IPS-NIHi7 (cell line): ENCODE data around the gene CAMK1G.
A peak's percentile ranks its signal among the peaks of the same experiment; 100 is the strongest.

Experiments used
- DNase-seq: peaks from one replicate; pipeline ENCODE4 v3.0.0; 2012; ENCODE audit warnings: mixed read lengths; ENCODE audit errors: extremely low spot score

The CAMK1G gene

GRCh38 chr1:209635850-209636249 is 52.3 kb downstream of the CAMK1G start:
- no peak for DNase-seq

GRCh38 chr1:209641832-209642172 is 58.3 kb downstream of the CAMK1G start:
- no peak for DNase-seq

DNA sequence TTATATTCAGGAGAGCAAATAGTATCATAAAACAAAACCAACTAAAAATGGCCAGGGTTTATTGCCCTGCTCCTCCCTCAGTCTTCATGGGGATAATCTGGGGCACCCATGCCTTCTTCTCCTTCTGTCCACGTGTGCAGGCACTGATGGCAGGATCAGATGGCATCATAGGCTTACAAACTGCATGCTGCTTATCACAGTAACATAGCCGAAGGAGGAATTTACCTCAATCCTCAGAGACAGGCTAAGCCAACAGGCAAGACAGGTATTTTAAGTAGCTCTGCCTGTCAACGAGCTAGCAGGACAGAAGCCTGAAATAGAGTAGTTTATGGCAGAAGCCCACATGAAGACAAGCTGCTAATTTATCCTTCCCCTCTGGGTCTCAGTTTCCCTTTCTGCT is 59.3 kb downstream of the CAMK1G start:
- no peak for DNase-seq

DNA sequence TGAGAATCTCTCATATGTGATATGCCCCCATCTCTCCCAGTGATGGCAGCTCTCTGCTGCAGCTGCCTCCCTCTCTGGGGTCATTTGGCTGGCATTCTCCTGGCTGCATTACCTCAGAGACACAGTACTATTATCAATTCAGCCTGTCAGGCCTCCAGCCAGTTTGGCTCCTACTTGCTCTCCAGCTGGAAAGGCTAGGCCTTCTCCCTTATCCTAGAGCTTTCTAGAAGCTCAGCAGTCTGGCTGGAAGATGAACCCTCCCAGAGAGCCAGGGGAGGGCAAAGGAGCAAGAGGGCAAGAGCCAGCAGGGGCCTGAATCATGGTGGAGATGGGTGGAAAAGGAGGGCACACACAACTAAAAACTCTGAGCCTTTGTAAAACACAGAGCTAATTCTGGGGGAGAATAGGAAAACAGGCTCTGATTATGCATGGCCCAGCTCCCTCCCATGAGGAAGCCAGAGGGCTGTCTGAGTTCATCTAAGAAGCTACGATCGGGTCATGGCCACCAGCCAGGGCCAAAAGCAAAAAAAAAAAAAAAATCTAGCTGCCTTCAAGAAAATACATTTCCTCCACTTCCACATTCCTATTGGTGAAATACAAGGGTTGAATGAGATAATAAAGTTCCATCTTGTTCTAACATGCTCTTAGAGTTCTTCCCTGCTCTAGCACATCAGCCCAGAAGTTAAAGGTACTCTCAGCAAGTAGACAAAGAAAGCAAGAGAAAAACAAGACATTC is 59.9 kb downstream of the CAMK1G start:
- no peak for DNase-seq

DNA sequence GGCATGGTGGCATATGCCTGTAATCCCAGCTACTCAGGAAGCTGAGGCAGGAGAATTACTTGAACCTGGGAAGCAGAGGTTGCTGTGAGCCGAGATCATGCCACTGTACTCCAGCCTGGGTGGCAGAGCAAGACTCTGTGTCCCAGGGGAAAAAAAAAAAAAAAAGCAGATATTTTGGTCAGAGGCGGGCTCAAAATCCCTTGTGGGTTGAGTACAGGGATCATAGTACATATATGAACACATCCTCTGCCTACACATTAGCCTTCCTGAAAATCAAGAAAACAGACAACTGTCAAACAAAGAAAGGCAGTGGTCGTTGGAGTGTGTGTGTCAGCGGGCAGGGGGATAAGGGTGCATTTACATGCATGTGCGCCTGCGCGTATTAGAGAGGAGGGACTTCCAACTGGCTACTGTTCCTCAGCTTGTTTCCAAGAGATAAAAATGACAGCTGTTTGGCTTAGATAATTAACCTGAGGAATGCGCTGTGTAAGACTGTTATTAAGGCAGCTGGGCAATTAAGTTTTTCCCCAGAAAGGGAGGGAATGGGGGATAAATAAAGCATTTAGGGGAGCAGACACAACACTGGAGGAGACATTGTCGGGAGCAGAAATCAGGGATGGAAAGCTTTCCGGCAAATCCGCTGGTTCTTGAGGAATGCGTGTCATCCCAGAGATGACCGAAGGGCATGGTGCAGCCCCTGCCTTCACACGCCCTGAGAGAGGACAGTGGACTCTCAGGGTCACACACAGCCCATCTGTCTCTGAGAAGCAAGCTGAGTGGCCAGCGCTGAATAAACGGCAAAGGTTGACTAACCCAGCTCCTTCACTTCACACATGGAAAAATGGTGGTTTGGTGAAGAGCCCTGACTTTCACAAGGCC is 62.3 kb downstream of the CAMK1G start:
- no peak for DNase-seq

- peak; percentile 51 for DNase-seq
These were observed 63.0 kb downstream of the CAMK1G start for GRCh38 chr1:209646558-209646957.

DNA sequence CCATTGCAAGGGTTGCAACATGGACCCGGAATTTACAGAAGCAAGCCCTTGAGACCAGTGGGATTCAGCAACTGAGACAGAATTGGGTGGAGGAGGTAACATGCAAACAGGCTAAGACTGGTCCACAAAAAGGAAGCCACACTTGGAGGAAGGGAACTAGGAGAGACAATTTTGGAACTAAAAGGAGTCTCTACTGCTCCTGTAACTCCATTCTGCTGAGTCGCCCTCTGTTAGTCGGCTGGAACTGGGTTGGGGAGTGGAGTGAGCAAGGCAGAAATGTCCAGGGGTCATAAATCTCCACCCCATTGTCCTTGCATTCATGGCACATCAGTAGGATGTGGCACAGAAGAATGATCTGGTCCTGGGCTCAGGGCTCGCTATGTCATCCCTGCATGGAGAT is 63.6 kb downstream of the CAMK1G start:
- no peak for DNase-seq

GRCh38 chr1:209648346-209648745 is 64.8 kb downstream of the CAMK1G start:
- DNase-seq = no peak

DNA sequence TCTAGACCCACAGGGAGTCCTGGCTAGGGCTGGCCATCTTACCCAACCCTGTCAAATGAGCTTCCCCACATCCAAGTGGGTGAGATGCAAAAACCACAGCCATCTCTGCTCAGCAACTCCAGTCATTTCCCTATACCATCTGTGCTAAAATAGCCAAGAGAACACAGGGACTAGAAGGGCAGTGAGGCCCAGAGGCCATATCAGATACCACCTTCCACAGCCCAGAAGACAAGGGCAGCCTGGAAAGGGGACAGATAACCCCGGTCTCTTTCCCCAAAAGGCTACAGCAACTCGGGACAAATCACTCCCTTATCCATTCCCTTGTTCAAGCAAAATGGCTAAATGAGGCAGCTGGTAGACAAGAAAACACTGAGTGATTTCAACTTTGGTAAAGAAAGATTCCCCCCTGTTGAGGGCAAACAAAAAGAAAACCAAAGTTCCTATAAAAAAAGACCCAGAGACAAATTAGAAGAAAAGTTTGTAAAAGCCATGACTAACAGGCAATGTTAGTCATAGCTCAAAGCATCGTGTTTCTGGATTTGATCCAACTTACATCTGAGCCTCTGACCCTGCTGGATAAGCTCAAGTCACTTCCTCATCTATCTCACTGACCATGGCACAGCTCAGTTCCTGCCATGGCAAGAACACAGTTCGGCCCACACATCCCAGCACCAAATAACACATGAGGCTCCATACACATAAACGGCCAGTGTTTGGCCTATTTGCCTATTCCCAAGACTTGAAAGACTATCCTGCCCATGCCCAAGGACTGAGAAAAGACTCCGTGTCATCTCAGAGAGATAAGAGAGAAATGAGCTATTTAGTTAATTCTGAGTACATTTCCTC is 65.6 kb downstream of the CAMK1G start:
- DNase-seq = no peak

GRCh38 chr1:209650454-209650853 is 66.9 kb downstream of the CAMK1G start:
- no peak for DNase-seq

- DNase-seq = peak; percentile 45
These were observed 67.6 kb downstream of the CAMK1G start for GRCh38 chr1:209651138-209651587.

DNA sequence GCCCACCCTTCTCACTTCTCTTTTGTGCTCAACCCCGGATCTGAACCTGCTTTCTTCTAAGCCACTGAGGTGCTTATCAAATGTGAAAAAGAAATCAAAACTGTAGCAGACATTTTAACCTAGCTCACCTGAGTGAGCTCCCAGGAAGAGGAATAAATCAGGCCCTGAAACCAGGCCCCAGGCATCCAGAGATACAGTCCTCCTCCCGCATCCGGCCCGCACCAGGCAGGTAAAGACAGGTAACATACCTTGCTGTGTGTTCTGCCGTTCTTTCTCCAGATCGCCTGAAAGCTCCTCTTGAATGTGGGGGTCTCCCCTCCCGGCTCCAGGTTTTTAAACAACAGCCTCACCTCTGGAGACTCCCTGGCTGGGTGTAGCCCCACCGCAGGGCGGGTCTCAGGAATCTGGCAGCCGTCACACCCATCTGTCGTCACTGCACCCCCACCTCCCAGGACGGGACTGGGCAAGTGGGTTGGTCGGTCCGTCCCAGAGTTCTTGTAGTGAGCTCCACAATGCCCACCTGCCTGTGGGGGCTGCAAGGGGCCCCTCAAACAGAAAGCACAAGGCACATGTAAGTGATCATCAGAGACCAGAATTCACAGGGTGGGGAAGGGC is 68.7 kb downstream of the CAMK1G start, which contains the start of gene LAMB3:
LAMB3 (minus strand) TSS at position 305 of the 615 bp plus-strand sequence. CDS start 1,481 bp downstream, outside the sequence.
- no peak for DNase-seq

- peak; percentile 89 for DNase-seq
These were observed 69.4 kb downstream of the CAMK1G start for GRCh38 chr1:209652873-209653401.

GRCh38 chr1:209653915-209654351 is 70.4 kb downstream of the CAMK1G start:
- DNase-seq = no peak

DNA sequence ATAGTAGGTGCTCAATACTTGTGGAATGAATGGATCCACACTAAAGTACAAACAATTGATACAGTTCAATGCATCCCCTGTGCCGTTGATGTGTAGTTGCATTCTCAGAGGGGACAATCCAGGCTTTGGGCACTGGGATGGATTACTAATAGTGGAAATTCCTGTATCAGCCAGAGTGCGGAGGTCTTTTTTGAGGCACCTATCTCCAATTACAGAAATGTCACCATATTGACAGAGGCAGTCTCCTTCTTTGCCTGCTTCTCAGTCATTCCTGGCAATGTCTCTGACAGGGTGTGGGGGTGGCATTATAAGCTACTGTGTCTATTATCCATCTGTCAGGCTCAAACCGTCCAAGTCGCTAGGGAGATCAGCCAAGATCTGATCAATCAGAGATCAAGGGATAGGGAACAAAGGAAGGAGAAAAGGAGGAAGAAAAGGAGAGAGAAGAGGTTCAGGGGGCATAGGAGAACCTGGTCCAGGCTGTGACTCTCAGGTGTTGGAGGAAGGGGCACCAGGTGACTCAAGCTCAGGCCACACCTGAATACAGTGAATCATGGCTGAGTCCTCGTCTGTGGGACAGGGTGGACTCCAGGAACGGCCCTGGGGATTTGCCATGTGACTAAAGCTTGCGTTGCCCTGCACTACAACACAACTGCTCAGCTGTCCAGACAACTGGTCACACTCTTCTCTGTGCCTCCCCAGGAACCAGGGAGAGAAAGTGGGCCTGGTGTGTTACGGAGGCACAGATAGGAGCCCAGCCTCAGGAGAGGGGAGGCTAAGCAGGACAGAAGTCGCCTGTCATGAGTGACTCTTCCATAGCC is 72.1 kb downstream of the CAMK1G start:
- no peak for DNase-seq

DNA sequence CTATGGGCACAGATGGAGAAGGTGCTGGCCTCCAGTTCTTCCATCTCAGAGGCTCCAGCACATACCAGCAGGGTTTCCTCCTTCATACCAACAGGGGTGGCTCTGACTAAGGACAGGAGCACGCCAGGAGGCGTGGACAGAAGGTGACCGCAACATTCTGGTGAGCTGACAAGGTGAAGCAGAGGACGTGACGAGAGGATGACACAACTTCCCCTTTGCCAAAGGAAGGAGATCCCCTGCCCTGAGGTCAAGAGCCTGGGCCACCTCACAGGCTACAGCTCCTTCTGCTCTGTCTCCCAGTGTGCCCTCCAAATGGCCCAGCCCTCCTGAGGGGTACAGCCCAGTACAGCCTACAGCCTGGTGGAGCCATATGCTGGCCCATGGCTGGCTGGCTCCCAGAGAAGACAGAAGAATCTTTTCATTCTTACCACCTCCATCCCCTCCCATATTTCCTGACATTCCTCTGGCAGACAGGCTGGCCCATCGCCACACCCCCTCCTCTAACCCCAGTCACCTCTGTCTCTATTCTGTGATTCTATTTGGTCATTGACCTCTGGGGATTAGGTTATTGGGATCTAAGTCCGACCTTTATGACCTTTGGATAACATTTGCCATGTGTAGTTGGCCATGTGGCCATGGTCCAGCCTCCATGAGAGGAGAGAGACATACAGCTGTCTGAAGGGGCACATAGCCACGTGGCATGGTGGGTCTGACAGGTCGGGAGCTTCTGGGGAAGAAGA is 73.8 kb downstream of the CAMK1G start:
- DNase-seq = no peak

GRCh38 chr1:209657918-209658317 is 74.4 kb downstream of the CAMK1G start:
- DNase-seq = no peak

DNA sequence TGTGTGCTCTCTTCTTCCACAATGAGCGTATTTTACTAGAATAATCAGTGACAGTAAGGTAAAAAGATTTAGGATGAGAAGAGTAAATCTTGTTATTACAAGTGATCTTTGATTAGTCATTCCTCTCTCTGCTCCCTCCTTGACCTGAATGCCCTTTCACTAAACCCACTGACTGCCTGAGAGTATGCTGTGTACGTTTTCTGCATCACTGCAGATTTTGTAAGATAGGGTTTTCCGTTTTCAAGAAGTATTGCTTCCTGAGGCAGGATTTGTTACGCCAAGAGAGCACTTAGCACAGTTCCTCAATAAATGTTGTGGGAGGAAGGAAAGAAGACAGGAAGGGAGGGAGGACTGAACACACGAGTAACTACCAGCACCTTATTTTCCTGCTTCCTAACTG is 76.4 kb downstream of the CAMK1G start:
- no peak for DNase-seq

DNA sequence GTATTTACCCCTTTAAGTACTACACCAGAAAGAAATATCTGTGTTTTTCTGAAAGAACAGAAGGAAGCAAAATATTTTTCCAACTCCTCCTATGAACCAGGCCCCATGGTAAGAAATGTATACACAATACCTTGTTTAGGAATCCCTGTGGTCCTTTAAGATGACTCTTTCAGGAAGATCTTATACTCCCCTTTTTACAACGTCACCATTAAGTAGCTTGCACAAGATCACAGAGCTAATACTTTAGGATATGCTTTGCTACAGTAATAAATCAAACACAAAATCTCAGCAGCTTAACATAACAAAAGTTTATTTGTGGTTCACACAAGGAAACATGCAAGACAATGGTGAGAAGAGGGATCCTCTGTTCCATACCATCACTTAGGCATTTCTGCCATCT is 77.6 kb downstream of the CAMK1G start:
- no peak for DNase-seq

GRCh38 chr1:209662879-209663327 is 79.4 kb downstream of the CAMK1G start:
- no peak for DNase-seq
